Stimulated activated CD8-positive, alpha-beta memory T cell treated with anti-CD3 and anti-CD28 coated beads, Interleukin-7, amount 100 ng/mL, for 24 hours (primary cell): ENCODE measurements around the gene BRSK1.
A peak's percentile ranks its signal among the peaks of the same experiment; 100 is the strongest.

ENCODE experiments used
- DNase-seq: peaks from one replicate; pipeline ENCODE4 v3.0.0-alpha.2; 2020; ENCODE audit warnings: low read depth

BRSK1 gene

DNA sequence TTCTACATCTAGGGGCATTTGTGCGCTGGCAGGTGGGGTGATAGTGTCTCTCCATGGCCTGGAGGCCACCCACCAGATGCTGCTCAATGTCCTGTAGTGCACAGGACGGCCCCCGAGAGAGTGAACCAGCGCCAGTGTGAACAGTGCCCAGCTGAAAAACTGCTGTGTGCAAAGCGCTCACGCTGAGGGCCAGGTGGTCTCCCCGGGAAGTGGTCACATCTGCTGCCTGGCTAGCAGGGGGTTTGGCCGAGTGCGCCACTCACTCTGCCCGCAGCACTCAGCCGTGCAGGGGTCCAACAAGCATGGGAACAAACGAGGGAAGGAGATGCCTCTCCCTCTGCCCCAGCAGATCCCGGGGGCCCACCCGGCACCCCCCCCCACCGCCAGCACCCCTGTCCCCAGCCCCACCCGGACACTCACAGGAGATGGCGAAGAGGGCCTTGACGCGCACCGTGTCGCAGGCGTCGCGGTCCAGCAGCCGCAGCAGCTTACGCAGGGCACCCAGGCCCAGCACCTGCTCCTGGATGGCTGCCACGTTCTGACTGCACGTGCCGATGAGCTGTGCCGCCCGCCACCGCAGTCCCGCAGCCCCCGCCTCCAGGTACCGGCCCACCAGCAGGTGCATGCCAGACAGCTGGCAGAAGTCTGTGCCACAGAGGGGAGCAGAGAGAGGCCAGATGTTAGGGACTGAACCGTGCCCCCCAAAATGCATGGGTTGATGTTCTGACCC lies 9.7 kb upstream of the BRSK1 start:
- no peak for DNase-seq

DNA sequence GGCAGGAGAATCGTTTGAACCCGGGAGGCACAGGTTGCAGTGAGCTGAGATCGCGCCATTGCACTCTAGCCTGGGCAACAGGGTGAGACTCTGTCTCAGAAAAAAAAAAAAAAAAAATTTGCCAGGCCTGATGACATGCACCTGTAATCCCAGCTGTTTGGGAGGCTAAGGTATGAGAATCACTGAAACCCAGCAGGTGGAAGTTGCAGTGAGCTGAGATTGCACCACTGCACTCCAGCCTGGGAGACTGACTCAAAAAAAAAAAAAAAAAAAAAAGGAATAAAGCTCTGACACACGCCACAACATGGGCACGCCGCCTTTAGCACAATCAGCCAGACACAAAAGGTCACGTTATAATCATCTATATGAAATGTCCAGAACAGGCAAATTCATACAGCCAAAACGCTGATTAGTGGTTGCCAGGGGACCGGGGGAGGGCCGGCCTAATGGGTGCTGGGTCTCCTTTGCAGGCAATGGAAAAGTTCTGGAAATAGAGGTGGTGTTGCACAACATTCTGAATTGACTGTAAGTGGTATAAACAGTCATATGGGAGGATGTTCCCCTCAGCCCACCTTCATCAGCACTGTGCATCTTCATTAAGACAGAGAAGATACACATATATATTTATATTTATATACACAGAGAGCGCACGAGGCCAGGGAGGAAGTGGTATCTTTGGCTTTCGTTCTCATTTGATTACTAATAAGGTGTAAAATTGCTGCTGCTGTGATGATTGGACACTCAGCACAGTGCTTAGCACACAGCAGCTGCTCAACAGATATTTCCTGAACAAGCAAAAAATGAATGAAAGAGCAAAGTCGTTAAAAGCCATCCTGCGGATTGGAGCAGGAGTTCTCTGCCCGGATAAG lies 7.7 kb upstream of the BRSK1 start:
- DNase-seq: no peak

DNA sequence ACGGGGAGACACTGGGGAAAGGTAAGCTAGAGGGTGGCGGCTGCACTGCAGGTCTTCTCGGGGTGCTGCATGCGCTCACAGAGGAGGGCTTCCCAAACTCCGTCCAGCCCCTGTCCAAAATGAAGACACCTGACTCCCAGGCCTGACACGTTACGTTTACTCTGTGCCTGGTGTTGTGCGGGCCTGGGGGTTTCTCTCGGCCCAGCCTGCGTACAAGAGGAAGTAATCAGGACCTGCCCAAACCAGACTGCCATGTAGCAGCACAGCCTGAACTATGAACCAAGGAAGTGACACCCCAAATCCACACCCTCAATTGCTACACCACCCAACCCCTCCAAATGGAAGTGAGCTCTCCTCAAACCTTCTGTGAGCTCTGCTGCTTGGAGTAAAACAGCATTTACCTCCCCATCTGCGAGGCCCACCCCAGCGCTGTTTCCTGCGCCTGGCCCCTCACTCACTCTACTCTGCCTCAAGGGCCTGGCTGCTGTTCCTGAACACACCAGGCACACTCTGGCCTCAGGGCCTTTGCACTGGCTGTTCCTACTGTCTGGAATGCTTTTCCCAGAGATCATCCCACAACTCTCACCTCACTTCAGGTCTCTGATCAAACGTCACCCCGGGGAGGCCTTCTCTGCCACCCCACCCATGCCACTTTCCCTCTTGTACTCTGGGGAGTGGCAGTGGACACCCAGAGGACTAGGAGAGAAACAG lies 6.9 kb upstream of the BRSK1 start:
- DNase-seq: no peak

DNA sequence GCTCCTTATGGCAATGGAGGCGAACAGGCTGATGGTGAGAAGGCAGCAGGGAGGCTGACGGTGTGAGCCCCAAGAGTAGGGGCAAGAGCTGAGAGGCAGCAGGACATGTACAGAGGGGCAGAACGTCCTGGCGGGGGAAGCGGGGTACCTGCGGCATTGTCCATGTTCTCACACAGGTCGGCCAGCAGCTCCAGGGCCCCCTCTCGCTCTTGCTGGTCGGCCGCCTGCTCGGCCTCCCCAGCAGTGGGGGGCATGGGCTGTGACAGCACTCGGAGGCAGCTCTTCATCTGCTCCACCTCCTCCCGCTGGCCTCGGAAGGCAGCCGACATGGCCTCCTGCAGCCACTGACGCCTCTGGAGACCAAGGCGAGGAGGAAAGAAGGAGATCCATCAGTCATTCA lies 6.3 kb upstream of the BRSK1 start:
- DNase-seq: no peak

DNA sequence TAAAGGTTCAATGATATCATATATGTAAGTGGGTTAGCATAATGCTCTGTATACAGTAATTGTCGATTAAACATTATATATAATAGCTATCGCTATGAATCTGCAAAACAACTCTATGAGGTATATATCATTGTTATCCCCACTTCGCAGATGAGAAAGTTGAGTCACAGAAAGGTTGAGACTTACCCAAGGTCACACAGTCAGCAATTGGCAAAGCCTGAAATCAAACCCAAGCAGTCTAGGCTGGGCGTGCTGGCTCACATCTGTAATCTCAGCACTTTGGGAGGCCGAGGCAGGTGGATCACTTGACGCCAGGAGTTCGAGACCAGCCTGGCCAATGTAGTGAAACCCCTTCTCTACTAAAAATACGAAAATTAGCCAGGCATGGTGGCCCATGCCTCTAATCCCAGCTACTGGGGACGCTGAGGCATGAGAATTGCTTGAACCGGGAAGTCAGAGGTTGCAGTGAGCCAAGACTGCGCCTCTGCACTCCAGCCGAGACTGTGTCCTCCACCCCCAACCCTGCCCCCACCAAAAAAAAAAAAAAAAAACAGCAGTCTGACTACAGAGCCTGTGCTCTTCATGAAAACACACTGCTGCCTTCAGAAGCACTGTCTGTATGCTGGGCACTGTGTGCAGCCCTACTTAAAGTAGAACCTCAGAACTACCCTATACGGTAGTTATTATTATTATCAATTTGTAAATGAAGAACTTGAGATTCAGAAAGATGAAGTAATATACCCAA lies 5.2 kb upstream of the BRSK1 start:
- no peak for DNase-seq

DNA sequence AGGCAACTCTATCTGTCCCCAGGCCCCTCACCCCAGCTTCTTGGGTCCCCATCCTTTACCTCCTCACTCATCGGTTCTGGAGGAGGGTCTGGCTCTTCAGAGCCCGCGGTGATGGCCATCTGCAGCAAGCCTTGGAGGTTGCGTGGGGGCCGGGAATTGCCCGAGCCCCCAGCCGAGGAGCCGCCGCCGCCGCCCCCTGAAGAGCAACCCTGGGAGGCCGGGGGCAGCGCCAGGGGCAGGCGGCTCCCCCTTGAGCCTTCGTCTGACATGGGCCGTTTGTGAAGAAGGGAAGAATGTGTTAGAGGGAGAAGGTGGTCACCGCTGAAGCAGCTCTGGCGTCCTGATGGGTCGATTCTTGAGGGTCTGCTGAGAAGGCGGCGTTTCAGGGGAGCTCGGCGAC lies 4.5 kb upstream of the BRSK1 start:
- no peak for DNase-seq

DNA sequence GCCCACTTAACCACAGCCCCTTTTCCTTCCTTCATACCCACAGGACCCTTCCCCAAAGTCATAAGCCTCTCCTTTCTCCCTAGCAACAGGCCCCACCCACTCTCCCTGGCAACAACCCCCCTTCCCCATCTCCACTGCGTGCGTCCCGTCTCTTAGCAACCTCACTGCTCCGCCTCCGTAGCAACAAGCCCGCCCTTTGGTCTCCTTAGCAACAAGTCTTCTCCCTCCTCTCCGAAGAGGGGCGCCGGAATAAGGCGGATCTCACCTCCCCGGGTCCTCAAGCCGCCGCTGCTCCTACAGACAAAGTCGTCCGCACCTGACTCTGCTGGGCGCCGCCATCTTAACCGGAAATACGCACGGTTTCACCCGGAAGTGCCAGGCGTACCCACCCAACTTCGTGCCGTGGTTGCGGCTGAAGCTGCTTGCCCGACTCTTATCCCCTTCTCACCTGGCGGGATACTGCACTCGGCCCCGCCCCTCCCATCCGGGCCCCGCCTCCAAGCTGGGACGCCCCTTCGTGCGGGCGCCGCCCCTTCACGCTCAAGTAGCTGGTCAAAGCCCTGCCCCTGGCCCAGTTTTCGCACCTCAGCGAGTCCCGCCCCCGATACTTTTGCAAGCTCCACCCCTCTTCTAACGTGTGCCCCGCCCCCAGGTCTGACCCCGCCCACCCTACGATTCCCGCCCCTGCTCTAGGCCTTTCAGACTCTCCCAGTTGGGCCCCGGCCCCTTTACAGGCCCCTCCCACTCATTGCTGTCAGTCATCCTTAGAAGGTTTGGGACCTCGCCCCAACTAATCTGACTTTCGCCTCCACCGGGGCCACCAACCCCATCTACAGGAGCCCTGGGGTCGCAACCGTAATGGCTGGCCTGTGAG lies 3.8 kb upstream of the BRSK1 start, which contains the start of gene HSPBP1:
HSPBP1 (minus strand) TSS at position 341 of the 874 bp plus-strand sequence. CDS start 502 bp downstream, outside the sequence.
- DNase-seq: peak; percentile 90

DNA sequence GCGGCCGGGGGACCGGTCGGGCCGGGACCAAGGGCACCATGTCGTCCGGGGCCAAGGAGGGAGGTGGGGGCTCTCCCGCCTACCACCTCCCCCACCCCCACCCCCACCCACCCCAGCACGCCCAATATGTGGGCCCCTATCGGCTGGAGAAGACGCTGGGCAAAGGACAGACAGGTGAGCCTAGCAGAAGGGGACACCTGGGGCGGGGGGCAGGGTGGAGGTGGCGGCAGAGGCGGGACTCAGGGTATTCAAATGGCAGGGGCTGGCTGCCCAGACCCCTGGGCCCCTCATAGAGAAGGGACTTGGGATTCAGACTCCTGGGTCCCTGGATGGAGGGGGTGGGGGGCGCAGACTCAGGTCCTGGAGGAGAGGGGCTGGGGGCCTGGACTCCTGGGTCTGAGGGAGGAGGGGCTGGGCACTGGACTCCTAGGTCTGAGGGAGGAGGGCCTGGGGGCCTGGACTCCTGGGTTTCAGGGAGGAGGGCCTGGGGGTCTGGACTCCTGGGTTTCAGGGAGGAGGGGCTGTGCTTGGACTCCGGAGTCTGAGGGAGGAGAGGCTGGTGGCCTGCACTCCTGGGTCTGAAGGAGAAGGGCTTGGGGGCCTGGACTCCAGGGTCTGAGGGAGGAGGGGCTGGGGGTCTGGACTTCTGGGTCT lies 735 bp downstream of the BRSK1 start:
- no peak for DNase-seq

DNA sequence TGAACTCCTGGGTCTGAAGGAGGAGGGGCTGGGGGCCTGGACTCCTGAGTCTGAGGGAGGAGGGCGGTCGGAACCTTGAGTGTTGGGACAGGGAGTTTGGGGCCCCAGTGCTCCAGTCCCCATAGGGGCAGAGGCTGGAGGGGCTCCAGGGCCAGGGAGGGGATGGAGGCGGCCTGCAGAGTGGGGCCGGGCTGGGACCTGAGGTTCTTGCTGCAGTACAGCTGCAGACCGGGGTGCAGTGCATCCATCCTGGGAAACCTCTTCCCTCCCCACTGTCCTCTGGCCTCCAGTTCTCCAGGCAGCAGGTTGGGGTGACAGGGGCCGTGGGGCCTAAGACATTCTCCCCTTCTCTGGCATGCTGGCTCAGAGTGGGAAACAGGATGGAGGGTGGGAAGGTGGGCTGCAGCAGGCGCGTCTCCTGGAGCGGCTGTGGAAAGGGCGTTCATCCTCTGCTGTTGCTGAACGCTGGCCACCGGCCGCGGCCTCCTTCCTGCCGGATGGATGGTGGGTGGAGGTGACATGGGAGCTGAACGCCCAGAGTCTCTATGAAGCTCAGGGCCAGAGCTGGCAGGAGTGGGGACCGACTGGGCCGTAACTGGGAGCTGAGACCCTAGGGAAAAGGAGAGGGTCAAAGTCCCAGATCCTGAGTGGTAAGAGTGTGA lies 1.6 kb downstream of the BRSK1 start:
- no peak for DNase-seq

DNA sequence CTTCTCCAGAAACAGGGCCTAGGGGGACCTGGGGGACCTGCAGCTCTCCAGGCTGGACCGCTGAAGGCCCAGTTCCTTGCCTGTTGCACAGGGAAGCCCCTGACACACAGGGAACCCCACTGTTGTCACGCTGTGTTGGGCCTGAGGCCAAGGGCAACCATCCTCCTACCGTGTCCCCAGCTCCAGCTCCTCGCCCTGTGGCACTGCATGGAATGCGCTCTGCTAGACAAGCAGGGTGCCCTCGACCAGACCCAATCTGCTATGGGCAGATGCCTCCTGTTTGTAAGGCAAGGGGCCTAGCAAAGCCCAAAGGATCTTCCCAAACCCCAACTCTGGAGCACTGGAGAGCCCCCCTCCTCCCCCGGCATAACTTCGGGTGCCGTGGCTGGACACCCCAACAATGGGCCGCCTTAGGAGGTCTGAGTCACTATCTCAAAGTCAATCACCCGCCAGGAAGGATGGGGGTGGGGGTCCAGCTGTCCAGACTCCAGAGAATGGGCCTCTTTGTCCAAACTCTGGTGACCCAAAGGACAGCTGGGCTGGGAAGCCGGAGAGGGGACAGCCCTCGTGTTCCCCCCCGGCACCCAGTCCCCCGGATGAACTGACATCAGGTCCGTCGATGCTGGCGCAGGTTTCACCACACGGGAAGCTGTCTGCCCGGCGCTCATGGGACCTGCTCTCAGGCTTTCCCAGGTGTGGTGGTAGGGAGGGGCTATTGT lies 3.7 kb downstream of the BRSK1 start:
- no peak for DNase-seq

DNA sequence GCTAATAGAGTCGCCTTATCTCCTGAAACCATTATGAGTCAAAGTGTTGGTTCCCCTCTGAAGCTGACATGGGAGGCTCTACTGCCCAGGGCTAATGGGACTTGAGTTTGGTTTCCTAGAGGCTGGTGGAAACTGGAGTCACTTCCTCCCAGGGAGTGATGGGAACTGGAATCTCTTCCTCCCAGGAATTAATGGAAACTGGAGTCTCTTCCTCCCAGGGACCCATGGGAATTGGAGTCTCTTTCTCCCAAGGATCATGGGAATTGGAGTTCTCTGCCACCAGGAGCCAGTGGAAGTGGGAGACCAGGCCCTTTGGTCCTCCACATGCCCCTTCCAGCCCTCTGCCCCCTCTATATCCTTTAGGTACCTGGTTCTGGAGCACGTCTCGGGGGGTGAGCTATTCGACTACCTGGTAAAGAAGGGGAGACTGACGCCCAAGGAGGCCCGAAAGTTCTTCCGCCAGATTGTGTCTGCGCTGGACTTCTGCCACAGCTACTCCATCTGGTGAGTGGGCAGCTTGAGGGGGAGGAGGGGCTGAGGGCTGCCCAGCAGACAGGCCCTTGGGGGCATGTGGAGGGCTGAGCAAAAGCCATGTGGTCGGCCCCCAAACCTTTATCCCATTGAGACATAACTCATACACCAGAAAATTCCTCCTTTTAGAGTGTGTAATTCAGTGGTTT lies 5.5 kb downstream of the BRSK1 start:
- DNase-seq: no peak

DNA sequence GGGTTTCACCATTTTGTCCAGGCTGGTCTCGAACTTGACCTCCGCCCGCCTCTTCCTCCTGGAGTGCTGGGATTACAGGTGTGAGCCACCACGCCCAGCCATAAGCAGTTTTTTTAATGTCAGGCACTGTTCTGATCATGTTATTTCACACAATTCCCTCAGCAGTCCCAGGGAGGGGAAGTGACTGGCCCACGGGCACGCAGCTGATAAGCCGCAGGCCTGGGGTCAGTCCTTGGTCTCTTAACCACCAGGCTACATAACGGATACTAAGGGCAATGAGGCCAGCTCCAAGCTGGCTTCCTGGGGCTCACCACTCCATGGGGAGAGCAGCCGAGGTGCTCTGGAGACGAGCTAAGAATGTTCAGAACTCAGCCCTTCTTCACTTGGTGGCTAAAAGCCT lies 13.5 kb downstream of the BRSK1 start:
- no peak for DNase-seq

DNA sequence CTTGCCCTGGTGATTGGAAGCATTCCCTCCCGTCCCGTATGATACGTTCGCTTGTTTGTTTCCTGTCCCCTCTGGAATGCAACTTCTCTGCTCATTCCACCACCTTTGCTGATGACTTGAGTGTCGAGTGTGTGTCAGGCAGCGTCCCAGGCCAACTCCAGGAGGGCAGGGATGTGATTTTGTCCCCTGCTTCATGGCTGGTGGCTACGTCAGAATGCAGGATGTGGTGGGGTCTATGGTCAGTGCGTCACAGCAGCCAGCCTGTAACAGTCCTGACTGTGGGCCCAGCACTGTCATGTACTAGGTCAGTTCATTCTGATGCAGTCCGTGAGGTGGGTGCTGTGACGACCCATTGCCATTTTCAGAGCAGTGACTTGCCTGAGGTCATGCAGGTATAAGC lies 16.2 kb downstream of the BRSK1 start:
- DNase-seq: no peak

DNA sequence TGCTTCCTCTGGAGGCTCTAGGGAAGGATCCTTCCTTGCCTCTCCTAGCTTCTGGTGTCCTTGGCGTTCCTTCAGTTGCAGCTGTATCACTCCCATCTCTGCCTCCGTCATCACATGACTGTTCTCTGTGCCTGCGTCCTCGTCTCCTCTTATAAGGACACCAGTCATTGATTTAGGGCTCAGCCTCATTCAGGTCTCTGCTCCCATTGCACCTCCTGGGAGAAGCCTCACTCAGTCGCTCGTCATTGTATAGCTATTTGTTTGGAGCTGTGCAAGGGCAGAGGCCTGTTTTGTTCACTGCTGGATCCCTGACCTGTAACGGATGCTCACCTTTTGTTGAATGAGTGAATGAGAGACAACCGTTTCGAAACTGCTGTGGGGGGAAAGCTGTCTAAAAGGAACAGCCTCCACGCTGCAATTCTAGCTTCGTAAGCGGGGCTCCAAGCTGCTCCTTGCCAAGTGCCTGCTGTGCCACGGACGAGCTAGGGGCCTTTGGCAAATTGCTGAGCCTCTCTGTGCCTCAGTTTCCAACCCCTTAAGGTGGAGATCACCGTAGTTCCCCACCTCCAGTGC lies 17.2 kb downstream of the BRSK1 start:
- no peak for DNase-seq

DNA sequence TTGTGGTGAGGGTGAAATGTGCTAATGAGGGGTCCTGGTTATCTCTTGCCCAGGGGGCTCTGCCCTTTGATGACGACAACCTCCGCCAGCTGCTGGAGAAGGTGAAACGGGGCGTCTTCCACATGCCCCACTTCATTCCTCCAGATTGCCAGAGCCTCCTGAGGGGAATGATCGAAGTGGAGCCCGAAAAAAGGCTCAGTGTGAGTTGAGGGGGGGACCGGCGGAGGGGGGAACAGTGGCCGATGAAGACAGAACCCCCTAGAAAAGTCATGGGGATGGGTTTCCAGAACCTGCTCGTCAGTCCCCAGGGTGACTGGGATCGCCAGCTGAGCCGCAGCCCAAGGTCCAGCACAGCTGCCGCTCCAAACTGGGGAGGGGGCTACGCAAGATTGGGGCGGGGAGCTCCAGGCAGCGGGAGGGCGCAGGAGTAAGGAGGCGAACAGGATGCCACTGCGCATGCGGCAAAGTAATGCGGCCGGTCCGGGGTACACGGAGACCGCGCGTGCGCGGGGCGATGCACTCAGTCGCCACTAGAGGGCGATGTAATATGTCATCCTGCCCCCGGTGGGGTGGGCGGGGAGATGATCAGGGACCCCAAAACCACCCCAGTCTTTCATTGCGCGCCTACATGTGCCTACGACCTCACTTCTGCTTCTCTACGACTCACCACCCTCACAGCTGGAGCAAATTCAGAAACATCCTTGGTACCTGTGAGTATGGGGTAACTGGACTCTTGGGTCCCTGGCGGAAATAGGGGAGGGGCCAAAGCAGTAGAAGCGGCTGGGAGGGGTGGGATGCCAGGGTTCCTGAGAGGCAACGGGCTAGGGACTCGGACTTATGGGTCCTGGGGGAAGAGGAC lies 17.9 kb downstream of the BRSK1 start:
- DNase-seq: peak; percentile 98

DNA sequence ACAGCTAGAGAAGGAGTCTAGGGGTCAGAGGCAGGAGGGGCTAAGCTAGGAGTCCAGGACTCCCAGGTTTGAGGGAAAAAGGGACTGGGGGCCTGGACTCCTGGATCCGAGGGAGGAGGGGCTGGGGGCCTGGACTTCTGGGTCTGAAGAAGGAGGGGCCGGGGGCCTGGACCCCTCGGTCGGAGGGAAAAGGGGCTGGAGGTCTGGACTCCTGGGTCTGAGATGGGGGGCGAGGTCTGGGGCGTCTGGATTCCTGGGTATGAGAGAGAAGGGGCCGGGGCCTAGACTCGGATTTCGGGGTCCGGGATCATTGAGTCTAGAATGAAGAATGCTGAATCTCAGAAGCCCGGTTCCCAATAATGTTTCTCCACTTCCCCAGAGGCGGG lies 18.5 kb downstream of the BRSK1 start:
- DNase-seq: no peak

DNA sequence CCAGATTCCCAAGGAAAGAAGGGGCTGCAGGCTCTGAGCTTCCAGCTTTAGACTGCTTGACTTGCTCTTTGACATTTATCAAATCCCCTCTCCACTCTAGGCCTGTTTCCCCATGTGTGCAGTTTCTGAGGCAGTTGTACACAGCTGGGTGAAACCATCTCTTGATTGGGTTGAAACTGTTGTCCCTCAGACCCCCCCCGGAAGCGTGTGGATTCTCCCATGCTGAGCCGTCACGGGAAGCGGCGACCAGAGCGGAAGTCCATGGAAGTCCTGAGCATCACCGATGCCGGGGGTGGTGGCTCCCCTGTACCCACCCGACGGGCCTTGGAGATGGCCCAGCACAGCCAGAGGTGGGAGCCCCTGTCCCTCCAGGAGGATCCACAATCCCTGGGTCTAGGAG lies 19.7 kb downstream of the BRSK1 start:
- DNase-seq: no peak
